Bronchial epithelial cell (primary cell): ENCODE measurements around the gene NPC1L1. TPM values are rescaled to one million over a fixed set of nuclear protein-coding genes. Genes with fewer than 3 reads are reported as not detected.
"Not testable (repeated sequence)": the region's sequence is repeated elsewhere in the genome, so short reads cannot be mapped to it uniquely, and the experiment has no call there.

Source experiments
- DNase-seq: peaks from one replicate; pipeline ENCODE4 v3.0.0-alpha.2; 2010; ENCODE audit warnings: low read depth
- FAIRE-seq: peaks from 2 replicates; lab custom pipeline; 2011; peaks lifted over from hg19 to GRCh38; lab: Jason Lieb, UNC
- H3K27me3 ChIP-seq: 2 replicates; pipeline ENCODE4 v1.5.1; 2011; ENCODE audit warnings: low read length; ENCODE audit not compliant: control insufficient read depth, insufficient read depth
- H3K36me3 ChIP-seq: 2 replicates; pipeline ENCODE4 v1.5.1; 2011; ENCODE audit warnings: low read length; ENCODE audit not compliant: control insufficient read depth, insufficient read depth
- H3K4me3 ChIP-seq: 2 replicates; pipeline ENCODE4 v1.5.1; 2011; ENCODE audit warnings: mild to moderate bottlenecking, low read depth, low read length, control low read depth
- CTCF ChIP-seq: IDR thresholded peaks from 2 replicates; pipeline ENCODE4 v1.5.1; 2011; ENCODE audit warnings: mild to moderate bottlenecking, moderate library complexity, low read length, control low read depth, inconsistent platforms; ENCODE audit not compliant: insufficient read depth, severe bottlenecking
- total RNA-seq: library from RNA; depleted of rRNA; stranded (reverse); fragments of >200 nt; gene quantifications from 2 replicates; pipeline ENCODE4 v1.2.1, GENCODE V29; 2014

NPC1L1 gene
- total RNA-seq, 1 donor from 2014 or later: under 0.01 TPM

- H3K36me3 ChIP-seq: peaks cover 19% of the 10 kb centered on the region
- DNase-seq (no peak), FAIRE-seq (no peak)
- no peaks in the 10 kb centered on the region for H3K27me3 ChIP-seq
- no peak for TF ChIP-seq CTCF
- H3K4me3 ChIP-seq: no peak overlapping the region
Observed at GRCh38 chr7:44563171-44563679, 22.1 kb upstream of the NPC1L1 start.

DNA sequence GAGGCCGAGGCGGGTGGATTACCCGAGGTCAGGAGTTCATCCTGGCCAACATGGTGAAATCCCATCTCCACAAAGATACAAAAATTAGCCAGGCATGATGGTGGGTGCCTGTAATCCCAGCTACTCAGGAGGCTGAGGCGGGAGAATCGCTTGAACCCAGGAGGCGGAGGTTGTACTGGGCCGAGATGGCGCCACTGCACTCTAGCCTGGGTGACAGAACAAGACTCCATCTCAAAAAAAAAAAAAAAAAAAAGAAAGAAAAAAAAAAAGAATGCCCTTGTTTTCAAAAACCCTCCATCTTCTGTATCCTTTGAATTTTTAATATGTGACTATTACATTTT lies 21.5 kb upstream of the NPC1L1 start:
- not testable (repeated sequence) for H3K27me3 ChIP-seq, H3K4me3 ChIP-seq, DNase-seq, FAIRE-seq
- H3K36me3 ChIP-seq: peaks cover 14% of the 10 kb centered on the region

DNA sequence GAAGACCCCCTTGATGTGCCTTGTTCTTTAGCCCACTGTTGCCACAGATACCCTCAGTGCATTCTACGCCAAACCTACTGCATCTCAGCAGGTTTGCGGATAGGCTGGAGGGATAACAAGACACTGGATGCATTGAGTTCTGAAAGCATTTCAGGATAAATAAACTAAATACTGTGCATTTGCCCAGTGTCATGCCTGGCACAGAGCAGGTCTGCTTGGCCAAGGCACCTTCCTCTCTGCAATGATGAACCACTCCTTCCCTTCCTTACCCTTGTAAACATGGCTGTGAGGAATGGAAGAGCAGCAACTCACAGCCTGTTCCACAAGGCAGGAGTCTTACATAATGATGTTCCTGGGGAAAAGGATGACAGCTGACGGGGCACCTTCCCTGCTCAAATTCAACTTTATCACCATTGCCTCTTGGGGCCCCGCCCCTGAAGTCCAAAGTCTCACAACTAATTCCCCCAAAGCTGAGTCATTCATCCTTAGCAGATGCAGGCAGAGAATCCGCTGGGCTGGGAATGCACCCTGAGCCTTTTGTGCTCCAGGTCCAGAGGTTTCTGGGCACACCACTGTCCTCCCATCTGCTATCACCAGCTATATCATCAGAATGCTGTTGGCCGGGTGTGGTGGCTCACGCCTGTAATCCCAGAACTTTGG lies 21.0 kb upstream of the NPC1L1 start:
- FAIRE-seq (no peak), DNase-seq (peak; percentile 39)
- H3K27me3 ChIP-seq: no peaks in the 10 kb centered on the region
- H3K36me3 ChIP-seq: peaks cover 12% of the 10 kb centered on the region
- no peak for TF ChIP-seq CTCF
- H3K4me3 ChIP-seq: no peak overlapping the region

GRCh38 chr7:44561481-44561880 lies 20.4 kb upstream of the NPC1L1 start:
- no peak for FAIRE-seq
- no peaks in the 10 kb centered on the region for H3K27me3 ChIP-seq
- no peak for DNase-seq

GRCh38 chr7:44559485-44559884 lies 18.4 kb upstream of the NPC1L1 start:
- DNase-seq: no peak
- H3K36me3 ChIP-seq: peaks cover 2% of the 10 kb centered on the region
- TF ChIP-seq CTCF: no peak
- H3K4me3 ChIP-seq: no peak overlapping the region
- FAIRE-seq: no peak
- H3K27me3 ChIP-seq: no peaks in the 10 kb centered on the region

More at GRCh38 chr7:44561481-44561880, 20.4 kb upstream of the NPC1L1 start:
- H3K4me3 ChIP-seq: no peak overlapping the region
- no peak for TF ChIP-seq CTCF
- peaks cover 12% of the 10 kb centered on the region for H3K36me3 ChIP-seq

GRCh38 chr7:44557485-44557884 lies 16.4 kb upstream of the NPC1L1 start:
- Histone ChIP-seq H3K27me3 (no peaks in the 10 kb centered on the region), H3K4me3 (no peak overlapping the region), H3K36me3 (no peaks in the 10 kb centered on the region)
- no peak for FAIRE-seq
- no peak for TF ChIP-seq CTCF
- DNase-seq: no peak
